ENCODE results near the gene TADA3. TPM values are rescaled to one million over a fixed set of nuclear protein-coding genes. Genes with fewer than 3 reads are reported as not detected.
A peak's percentile ranks its signal among the peaks of the same experiment; 100 is the strongest.

TADA3 gene
- total and polyA plus RNA-seq, 3 donors from 2014 or later: 94.6 to 123 (median 123) TPM

DNA sequence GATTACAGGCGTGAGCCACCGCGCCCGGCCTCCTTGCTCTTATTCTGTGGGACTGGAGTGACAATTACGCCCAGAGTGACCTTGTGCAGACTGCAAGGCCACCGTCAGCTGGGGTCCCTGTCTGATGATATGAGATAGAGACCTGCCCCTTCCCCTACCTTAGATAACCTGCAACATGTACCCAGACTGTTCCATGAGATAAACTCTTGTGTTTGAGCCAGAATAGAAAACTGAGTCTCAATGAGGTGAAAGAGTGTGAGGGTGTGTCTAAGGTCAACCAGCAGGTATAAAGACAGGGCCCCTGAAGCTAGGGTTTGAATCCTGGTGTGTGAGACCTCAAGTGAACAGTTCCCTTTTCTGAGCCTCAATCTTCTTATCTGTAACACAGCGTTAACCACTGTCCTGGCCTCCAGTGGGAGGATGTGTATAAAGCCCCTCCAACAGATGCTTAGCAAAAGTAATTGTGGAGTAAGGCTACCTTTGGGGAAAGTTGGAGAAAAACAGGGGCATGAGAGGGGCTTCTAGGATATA is 6.0 kb downstream of the TADA3 start:
- 85 to 92% methylated on average over 7 of the region's 7 CpGs for WGBS, 2 donors
- no peak for DNase-seq
- TF ChIP-seq, protein P1, sequence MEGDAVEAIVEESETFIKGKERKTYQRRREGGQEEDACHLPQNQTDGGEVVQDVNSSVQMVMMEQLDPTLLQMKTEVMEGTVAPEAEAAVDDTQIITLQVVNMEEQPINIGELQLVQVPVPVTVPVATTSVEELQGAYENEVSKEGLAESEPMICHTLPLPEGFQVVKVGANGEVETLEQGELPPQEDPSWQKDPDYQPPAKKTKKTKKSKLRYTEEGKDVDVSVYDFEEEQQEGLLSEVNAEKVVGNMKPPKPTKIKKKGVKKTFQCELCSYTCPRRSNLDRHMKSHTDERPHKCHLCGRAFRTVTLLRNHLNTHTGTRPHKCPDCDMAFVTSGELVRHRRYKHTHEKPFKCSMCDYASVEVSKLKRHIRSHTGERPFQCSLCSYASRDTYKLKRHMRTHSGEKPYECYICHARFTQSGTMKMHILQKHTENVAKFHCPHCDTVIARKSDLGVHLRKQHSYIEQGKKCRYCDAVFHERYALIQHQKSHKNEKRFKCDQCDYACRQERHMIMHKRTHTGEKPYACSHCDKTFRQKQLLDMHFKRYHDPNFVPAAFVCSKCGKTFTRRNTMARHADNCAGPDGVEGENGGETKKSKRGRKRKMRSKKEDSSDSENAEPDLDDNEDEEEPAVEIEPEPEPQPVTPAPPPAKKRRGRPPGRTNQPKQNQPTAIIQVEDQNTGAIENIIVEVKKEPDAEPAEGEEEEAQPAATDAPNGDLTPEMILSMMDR (IDR thresholded peaks at IDR 0.05): no peak
- intact Hi-C loops (cut with DNase I; ENCODE audit: low total_unique reads): no loop called here
- Histone ChIP-seq H3K27ac (no peak overlapping the region), H3K9me3 (no peaks in the 10 kb centered on the region), H3K36me3 (ENCODE audit: low read depth, missing control alignments) (no peaks in the 10 kb centered on the region), H3K4me3 (no peak overlapping the region), H3K27me3 (no peaks in the 10 kb centered on the region), H3K4me1 (peaks cover 5% of the 10 kb centered on the region)

DNA sequence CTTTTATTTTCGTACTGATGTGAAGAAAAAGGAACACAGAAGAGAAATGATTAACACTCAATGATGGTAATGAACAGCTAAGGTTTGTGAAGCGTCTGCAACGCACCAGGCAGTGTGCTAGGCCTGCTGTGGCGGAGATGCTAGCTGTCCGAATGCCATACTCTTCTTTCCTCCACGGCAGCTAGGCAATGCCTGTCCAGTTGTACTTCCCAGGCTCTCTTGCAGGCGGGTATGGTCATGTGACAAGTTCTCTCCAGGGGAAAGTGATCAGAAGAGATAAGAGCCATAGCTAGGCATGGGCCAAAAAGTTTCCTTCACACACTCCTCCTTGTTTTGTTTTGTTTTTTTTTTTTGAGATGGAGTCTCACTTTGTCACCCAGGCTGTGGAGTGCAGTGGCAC is 6.7 kb downstream of the TADA3 start:
- WGBS, 2 donors: 80 to 86% methylated on average over 7 of the region's 7 CpGs
- H3K4me3 ChIP-seq: no peak overlapping the region
- H3K9me3 ChIP-seq: no peaks in the 10 kb centered on the region
- H3K36me3 ChIP-seq (ENCODE audit: low read depth, missing control alignments): no peaks in the 10 kb centered on the region
- H3K27me3 ChIP-seq: no peaks in the 10 kb centered on the region
- no peak for TF ChIP-seq POLR2A (IDR thresholded peaks at IDR 0.05)
- TF ChIP-seq, protein P1 (IDR thresholded peaks at IDR 0.05): no peak
- H3K4me1 ChIP-seq: peaks cover 6% of the 10 kb centered on the region
- no peak overlapping the region for H3K27ac ChIP-seq
- peak; percentile 54 for DNase-seq
- intact Hi-C loops (cut with DNase I; ENCODE audit: low total_unique reads): no loop called here

DNA sequence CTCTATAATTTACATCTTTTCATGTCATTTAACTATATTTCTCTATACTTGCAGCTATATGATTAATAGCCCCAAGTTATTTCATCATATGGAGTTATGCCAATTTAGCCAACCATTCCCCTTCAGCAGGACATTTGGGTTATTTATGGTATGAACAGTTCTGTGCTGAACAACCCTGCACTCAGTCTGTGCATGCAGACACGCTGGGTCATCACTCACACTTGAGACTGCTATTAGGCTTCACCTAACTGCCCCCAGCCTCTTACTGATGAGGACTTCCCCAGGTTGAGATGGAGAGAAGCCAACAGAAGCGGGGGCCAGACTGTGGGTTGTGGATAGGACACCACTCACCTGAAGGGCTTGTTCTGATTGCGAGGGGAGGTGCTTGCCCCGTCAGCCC is 7.3 kb downstream of the TADA3 start:
- Histone ChIP-seq H3K27ac (no peak overlapping the region), H3K4me1 (peaks cover 6% of the 10 kb centered on the region), H3K27me3 (no peaks in the 10 kb centered on the region), H3K9me3 (no peaks in the 10 kb centered on the region), H3K36me3 (ENCODE audit: low read depth, missing control alignments) (no peaks in the 10 kb centered on the region), H3K4me3 (no peak overlapping the region)
- DNase-seq: no peak
- TF ChIP-seq, protein P1 (IDR thresholded peaks at IDR 0.05): no peak
- TF ChIP-seq POLR2A (IDR thresholded peaks at IDR 0.05): no peak
- WGBS, 2 donors: 88 to 93% methylated on average over 4 of the region's 4 CpGs
- intact Hi-C loops (cut with DNase I; ENCODE audit: low total_unique reads): no loop called here

DNA sequence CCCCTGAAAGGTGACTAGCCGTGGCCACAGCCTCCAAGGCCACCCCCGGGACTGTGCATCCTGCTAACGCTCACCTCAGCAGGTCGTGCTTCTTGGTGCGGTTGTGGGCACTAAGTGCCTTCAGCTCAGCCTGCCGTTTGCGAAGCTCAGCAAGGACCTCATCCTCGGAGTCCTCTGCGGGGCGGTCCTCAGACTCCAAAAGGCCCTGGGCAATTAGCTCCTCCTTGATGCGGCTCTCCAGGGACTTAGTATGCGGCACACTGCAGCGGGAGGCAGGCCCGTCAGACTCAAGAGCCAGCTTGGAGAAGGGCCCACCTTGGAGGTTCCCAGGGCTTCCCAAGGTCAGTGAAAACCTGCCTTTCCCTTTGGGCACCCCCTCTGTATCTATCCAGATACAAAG is 8.3 kb downstream of the TADA3 start:
- no peak overlapping the region for H3K4me3 ChIP-seq
- no peaks in the 10 kb centered on the region for H3K27me3 ChIP-seq
- peaks cover 11% of the 10 kb centered on the region for H3K4me1 ChIP-seq
- no peaks in the 10 kb centered on the region for H3K36me3 ChIP-seq (ENCODE audit: low read depth, missing control alignments)
- H3K9me3 ChIP-seq: no peaks in the 10 kb centered on the region
- 82 to 90% methylated on average over 12 to 14 of the region's 14 CpGs for WGBS, 2 donors
- TF ChIP-seq POLR2A (IDR thresholded peaks at IDR 0.05): no peak
- TF ChIP-seq, protein P1 (IDR thresholded peaks at IDR 0.05): no peak
- no peak overlapping the region for H3K27ac ChIP-seq
- intact Hi-C loops (cut with DNase I; ENCODE audit: low total_unique reads): no loop called here
- DNase-seq: no peak

DNA sequence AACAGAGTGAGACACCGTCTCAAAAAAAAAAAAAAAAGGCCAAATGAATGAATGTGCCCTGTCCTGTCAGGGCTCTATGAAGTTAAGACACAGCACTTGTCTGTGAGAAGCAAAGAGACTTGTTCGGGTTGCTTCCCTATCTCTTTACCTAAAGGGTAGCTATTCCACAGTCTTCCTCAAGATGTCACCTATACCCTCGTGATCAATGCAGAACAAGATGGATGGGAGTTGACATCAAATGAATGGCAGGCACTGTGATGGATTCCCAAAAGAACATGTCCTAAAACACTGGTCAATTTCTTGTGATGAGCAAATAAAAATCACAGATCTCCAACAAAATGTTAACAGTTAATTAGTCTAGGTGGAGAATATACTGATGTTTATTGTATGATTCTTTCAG is 9.5 kb downstream of the TADA3 start:
- H3K27ac ChIP-seq: no peak overlapping the region
- H3K4me3 ChIP-seq: no peak overlapping the region
- WGBS, 2 donors: 49 to 63% methylated on average over 3 of the region's 3 CpGs
- no peak for DNase-seq
- no peaks in the 10 kb centered on the region for H3K36me3 ChIP-seq (ENCODE audit: low read depth, missing control alignments)
- intact Hi-C loops (cut with DNase I; ENCODE audit: low total_unique reads): no loop called here
- H3K27me3 ChIP-seq: no peaks in the 10 kb centered on the region
- TF ChIP-seq, protein P1 (IDR thresholded peaks at IDR 0.05): no peak
- TF ChIP-seq POLR2A (IDR thresholded peaks at IDR 0.05): no peak
- H3K4me1 ChIP-seq: peaks cover 23% of the 10 kb centered on the region
- H3K9me3 ChIP-seq: no peaks in the 10 kb centered on the region
